ENCODE measurements around the gene PEAR1.

PEAR1 gene

DNA sequence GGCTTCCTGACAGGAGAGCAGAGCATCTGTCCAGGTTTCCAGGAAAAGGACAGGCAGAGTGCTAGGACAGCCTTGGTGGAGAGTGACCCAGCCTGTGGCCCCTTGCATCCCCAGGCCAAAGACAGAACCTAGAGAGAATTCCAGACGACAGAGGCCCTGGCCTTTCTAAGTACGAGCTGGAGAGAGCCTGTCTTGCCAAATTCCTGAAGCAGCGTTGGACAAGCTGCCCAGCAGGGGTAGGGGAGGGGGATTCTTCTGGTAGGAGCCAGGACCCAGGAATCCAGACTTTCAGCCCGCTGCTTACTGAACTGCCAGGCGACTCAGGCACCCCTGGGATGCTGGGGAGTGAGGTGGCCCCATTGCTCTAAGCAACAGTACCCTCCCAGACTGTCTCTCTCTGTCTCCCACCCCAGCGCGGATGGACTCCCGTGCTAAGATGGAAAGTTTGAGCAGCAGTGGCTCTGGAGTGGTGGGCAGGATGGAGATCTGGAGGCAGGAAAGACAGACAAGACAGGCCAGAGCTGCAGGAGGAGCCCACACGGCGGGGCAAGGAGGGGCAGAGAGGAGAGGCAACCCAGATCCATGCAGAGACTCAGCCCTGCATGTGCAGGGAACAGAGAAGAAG, 8.8 kb upstream of the PEAR1 start:
- DNase-seq (ENCODE audit: low spot score): no peak

DNA sequence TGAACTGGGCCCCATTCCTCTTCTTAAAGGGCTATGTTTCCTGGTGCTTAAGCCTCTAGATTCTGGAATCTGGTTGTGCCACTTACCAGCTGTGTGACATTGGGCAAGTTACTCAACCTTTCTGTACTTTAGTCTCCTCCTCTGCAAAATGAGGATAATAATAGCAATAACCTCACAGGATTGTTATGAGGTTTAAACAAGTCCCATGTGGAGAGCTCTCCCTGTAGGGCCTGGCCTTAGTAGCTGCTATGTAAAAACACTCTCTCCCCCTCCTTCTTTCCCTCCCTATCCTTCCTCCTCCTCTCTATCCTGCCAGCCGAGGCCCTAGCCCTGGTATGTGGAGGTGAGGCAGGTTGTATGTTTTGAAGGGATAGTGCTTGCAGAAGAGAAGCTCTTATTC, 8.2 kb upstream of the PEAR1 start:
- DNase-seq (ENCODE audit: low spot score): no peak

DNA sequence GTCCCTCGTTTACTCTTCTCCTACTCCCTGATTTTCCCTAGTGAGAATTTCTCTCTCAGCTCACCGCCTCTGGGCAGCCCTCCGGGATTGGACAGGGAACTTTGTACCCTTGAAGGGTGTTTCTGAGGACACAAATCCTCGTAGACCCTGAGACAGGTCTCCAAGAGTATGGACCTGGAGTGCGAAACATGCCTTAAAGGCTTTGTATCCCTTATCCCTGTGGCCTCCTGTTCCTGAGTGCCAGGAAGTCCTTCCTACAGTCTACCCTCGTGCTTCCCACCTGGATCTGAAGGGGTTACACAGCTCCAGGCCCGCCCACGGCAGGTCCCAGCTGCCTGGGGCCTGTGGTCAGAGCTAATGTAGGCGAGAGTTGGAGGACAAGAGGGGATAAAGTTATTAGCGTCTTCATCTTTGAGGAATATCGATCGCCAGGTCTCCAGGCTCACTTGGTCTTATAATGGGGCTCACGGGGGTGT, 7.6 kb upstream of the PEAR1 start:
- DNase-seq (ENCODE audit: low spot score): no peak

DNA sequence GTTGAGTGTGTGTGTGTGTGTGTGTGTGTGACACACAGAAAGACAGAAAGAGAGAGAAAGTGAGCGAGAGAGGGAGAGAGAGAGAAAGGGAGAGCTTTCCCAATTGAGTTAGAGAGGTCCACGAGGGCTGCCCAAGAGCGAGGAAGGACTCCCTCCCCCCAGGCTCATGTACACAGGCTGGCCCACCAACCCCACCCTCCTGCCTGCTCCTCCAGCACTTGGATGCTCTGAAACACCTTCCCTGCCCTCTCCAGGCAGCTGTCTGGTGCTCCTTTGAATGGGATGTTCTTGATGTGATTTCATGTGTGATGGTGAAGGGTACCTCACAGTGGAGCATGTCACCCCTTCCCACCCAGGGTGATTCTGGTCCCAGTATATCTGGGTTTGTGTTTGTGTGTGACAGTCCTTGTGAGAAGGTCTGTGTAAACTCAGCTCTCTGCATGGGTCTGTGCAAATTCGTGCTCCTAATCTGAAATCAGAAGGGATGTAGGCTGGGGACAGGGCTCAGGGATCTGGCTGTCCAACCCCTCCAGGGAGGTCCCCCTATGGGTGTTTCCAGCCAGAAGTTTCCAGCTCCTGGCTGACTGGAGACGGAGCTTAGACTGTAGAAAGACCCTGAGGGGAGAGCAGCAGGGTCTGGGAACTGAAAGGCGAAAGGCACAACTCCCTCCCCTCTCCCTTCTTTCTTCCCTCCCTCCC, 6.8 kb upstream of the PEAR1 start:
- DNase-seq (ENCODE audit: low spot score): no peak

DNA sequence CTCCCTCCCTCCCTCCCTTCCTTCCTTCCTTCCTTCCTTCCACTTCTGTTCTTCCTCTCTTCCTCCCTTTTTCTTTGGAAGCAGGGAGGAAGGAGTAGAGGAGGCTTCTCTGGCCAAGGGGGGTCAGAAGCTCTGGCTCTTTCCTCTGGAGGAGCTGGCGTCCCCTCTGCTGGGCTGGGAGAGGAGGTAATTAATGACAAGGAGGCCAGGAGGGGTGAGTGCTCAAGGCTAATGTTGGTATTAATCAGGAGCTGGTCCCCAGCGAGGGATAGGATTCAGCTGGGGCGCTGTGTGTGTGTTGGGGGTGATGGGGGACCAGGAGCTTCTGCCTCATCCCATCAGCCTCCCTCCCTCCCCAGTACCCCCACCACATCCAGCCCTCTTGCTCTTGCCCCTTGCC, 6.2 kb upstream of the PEAR1 start:
- DNase-seq (ENCODE audit: low spot score): no peak

DNA sequence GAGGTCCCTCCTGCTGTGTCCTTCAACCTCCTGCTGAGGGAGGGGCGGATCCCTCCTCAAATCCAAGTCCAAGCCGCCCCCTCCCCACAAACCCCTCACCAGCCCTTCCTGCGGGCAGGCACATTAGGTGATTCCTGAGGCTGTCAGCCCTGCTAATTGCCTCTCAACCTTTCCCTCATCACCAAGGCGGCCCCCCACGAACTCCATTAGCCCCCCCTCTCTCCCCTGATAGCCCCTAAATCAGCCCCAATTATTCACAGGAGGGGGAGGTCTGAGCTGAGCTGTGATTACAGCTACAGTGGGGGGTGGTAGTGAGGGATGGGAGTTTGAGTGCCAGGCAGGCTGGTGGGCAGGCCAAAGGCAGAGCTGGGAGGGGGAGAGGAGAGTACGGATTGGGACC, 5.8 kb upstream of the PEAR1 start:
- no peak for DNase-seq (ENCODE audit: low spot score)

DNA sequence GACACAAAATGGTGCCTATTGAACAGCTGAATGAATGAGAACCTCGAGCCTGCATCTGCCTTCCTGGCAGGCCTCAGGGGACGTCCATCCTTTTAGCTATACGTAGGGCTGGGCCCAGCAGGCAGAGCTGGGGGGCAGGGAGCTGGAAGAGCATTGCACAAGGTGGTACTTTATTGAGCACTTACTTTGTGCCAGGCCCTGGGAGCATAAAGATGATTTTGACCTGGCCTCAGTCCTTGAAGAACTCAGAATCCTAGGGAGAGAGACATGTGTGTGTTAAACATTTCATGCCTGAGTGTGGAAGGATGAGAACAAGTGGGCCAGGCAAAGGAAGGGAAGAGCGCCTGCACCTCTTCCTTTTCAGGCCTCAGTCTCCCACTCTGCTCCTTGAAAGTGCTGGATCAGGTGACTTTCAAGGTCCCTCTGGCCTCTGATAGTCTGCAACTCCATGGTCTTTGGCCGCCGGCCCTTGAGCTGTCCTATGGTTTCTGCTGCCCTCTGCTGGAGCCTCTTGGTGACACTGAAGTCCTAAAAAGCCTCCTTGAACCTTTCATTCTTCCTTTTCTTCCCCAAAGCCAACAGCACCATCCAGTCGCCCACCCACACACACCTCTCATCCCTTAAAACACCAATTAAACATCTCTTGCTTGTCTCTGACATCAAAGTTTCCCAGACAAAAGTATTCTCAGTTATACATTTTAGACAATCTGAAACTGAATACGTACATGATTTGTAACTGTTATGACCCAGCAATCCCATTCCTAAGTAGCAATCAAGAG, 3.5 kb upstream of the PEAR1 start:
- peak; percentile 89 for DNase-seq (ENCODE audit: low spot score)

DNA sequence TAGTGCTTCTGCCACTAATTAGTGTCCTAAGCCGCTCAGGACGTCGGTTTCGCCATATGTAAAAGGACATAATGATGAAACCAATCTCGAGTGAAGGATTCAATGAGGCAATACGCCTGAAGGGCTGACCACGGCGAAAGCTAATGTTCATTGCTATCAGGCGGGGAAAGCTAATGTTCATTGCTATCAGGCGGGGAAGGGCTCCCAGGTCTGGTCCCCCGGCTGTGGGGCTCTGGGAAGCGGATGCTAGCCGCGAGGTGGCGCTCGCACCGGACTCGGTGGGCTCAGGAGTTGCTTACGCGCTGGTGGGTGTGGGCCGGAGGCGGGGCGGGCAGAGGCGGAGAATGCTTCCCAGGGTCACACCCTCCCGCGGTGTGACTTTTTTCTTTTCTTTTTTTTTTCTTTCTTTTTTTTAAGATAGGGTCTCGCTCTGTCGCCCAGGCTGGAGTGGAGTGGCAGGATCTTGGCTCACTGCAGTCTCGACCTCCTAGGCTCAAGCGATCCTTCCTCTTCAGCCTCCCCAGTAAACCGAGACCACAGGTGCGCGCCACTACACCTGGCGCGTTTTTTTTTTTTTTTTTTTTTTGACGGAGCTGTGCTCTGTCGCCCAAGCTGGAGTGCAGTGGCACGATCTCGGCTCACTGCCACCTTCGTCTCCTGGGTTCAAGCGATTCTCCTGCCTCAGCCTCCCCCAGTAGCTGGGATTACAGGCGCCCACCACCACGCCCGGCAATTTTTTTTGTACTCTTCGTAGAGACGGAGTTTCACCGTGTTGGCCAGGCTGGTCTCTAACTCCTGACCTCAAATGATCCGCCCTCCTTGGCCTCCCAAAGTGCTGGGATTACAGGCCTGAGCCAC, 1.1 kb upstream of the PEAR1 start:
- DNase-seq (ENCODE audit: low spot score): peak; percentile 56

DNA sequence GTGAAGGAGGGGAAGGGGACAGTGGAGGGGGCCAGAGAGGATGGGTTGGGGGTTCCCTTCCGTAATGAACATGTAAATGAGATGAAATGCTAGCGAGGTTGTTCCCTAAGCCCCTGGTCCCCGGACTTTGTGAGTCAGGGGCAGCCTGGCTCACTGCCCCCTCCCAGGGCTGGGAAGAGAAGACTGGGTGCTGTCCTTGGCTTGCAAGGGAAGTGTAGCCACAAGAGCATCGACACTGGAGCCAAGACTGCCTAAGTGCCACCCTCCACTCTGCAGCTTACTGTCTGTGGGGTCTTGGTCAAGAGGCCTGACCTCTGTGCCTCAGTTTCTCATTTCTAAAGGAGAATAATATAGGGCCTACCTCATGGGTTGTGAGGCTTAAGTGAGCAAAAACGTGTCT, 483 bp downstream of the PEAR1 start:
- no peak for DNase-seq (ENCODE audit: low spot score)

DNA sequence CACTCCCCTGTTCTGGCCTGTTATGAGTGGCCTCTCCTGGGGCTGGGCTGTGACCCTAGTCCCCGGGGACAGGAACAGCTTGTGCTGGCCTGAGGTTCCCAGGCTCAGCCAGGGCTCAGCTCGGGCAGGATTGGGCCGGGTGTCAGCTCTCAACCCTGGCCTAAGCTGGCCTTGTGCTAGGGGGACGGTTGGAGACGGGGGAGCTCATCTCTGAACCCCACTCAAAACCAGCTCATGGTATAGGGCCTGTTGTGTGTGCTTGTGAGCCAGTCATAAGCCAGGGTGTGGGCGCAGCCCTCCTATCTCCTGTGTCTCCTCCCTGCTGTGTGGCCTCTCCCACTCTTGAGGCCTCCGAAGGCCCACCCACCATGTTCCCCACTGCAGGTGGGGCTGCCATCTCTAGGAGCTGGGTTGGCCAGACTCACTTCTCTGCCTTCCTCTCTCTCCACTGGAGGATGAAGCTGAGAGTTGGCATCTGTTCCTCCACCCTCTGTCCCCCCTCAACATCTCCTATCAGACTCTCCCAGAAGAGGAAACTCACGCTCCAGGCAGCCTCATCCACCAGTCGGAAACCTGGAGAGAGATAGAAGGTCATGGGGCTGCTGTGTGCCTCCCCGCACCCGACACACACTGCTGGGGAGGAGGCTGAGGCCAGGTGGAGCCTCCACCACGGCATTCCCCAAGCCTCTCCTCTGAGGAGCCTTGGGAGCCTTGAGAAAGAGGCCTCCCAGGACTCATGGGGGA, 1.4 kb downstream of the PEAR1 start:
- no peak for DNase-seq (ENCODE audit: low spot score)

DNA sequence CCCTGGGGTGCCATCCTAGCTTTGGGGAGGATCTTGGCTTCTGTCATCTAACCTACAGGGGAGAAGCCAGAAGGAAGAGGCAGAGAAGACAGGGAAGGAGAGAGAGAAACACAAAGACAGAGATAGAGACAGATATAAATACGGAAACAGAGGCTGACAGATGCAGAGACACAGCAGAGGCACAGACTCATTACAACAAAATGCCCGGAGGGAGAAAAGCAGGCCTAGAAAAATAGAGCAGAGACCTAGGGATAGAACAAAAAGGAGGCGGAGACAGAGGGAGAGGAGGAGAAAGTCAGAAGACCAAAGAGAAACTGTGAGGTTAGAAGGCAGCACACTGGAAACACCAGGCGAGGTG, 1.9 kb downstream of the PEAR1 start:
- no peak for DNase-seq (ENCODE audit: low spot score)

DNA sequence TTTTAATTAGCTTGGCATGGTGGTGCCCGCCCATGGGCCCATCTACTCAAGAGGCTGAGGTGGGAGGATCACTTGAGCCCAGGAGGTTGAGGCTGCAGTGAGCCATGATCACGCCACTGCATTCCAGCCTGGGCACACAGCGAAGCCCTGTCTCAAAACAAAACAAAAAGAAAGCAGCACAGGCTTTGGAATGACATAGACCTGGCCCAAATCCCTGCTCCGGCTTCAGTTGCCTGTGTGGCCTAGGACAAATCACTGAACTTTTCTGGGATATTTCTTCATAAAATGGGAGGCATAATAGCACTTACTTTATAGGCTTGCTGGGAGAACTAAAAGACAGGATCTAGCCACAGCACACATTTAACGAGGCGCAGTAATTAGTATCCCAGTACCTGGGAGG, 2.4 kb downstream of the PEAR1 start:
- no peak for DNase-seq (ENCODE audit: low spot score)

DNA sequence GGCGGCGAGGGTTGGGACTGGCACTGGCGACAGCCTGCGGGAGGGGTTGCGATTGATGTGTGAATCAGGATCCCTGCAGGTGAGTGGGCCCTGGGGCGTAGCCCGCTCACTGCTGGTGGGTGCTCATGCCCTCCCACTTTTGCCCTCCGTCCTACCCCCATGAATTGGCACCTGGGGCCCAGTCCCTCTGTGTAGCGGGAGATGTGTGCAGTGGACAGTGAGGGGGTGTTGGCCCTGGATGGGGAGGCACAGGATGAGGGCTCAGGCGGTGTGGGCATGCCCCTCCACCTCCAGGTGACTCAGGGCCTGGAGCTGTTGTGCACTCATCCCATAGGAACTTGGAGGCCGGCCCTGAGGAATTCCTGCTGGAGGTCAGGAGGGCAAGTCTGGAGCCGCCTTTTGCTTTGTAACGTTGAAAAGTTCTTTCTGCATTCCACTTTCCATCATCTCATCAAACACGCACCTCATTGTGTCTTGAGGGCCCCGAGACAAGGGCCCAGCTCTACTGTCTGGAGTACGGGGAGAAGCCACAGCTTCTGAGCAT, 3.0 kb downstream of the PEAR1 start:
- DNase-seq (ENCODE audit: low spot score): no peak

DNA sequence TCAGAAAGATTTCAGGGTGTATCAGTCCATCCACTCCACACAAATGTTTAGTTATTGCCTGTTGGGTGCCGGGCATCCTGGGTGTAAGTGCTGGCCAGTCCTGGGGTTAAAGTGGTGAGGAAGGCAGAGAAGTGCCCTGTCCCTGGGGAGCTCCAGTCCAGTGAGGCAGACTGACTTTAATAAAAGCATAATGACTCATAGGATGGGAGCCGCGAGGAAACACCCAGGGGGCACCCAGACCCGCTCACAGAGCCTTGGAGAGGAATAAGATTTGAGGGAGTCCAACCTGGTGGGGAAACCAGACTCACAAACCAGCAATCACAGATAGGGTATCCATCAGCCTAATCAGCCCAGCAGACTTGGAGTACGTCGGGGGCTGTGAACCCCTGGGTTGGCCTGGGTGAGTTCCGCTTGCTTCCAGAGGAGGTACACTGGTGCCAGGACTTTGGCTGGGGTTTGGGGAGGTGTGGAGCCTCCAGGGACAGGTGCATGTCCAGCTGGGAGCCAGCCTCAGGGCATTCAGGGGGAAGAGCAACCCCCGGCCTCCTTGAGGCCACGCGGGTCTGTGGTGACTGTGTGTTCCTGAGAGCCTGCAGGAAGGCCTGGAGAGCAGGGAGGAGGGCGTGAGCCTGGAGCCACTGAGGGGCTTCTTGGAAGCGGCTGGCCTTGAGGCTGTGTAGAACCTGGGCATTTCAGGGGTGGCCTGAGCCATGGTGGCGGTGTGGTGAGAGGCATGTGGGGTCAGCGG, 3.7 kb downstream of the PEAR1 start:
- no peak for DNase-seq (ENCODE audit: low spot score)

DNA sequence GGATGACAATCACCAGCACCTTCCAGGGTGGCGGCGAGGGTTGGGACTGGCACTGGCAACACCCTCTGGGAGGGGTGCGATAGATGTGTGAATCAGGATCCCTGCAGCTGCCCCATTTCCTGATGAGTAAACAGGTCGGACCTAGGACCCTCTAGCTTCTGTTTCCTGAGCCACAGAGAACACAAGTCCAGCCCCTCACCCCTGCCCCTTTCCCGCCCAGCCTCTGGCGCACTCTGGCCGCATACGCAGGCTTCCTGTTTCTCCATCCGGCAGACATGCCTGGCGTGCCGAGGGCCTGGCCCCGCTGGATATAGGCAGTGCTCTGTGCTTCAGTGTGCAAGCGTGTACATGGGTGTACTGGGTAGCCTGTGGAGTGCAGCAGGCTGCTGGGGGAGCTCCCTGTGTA, 4.6 kb downstream of the PEAR1 start:
- no peak for DNase-seq (ENCODE audit: low spot score)

DNA sequence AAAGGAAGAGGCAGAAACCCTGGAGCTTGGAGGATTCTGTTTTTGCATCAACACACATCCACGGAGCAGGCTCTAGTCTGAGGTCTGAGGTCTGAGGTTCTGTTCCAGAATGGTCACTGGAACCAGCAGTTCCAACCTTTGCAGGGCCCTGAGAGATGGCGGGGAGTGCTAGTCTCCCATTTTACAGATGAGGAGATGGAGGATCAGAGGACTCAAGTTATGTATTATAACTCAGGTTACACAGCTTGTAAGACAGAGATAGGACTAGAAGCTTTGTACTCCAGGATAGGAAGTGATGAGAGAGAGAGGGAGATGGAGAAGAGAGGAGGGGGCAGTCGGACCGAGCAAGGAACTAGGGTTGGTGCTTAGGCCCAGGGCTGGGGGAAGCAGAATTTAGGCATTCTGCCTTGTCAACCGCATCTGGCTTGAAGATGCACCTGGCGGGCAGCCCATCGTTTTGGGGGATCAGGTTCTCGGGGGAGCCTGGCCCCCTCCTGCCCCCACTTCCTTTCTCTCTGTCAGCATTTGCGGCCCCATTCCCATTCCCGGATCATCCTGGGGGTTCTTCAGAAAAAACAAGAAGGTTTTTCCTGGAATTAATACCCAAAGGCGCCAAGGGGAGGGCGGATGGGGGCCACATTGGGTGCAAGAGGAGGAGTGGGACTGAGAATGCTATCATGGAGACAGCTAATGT, 5.6 kb downstream of the PEAR1 start:
- no peak for DNase-seq (ENCODE audit: low spot score)

DNA sequence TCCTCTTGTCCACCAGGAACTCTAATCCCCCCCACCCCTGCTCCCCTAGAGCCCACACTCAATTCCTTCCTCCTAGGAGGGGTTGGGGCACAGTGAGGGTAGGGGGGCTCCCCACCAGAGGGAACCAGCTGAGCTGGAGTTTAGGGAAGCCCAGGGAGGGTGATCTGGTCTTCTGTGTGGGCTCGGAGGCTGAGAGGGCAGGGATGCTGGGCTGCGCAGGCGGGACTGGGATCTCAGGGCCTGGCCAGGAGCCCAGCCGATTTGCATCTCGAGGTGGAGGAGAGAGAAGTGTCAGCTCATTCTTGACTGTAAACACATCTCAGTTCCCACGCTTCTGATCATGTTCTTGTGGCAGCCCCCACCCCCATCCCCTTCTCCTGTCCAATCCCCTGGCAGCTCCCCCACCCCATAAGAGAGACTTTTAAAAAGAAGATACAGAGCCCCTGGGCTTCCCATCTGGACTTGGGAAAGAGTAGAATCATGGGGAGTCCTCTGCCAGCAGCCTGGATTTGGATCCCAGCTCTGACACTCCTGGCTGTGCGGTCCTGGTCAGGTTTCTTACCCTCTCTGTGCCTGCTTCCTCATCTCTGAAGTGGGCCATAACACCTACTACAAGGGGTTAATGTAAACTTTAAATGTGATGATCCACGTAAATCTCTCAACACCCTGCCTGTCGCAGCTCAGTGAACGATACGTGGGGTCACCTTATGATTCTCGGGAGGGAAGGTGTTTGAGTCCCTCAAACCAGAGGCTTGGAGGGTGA, 6.6 kb downstream of the PEAR1 start:
- no peak for DNase-seq (ENCODE audit: low spot score)

DNA sequence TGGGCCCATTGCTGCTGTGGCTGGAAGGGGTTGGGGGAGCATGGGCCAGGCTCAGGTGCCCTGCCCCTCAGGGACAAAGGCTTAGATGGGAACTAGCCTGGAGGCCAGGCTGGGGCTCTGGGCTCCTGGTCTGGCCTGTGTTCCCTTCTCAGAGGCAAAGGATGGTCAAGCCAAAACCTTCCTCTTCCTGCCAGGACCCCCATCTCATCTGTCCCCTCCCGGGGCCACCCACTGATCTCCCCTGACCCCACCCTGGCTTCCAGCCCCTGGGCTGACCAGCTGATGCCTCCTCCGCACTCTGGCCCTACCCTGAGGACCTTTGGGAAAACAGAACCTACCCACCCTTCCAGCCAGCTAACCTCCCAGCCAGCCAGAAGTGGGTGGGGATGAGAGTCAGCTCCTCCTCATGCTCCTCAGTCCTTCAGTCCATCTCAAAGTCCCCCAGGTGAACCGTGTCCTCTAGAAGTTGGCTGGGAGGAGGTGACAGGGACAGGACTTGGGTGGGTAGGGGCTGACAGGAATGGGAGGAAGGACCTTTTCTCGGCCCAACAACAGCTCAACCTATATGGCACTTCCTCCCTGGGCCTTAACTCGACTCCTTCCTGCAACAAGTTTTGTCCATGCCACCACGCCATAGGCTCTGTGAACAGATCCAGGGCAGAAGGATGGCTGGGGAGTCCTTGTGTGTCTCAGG, 7.5 kb downstream of the PEAR1 start:
- no peak for DNase-seq (ENCODE audit: low spot score)

DNA sequence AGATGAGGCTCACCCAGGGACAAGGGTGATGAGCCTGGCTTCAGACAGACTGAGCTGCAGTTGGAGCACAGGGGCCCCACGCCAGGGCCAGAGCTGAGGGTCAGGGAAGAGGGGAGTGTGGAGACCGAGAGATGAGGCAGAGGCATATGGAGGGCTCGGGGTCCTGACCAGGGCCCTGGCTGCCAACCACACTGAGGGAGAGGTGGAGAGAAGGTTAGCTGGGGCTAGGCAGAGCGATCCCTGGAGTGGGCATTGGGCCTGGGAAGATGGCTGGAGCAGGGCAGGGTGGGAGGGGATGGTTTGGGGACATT, 8.0 kb downstream of the PEAR1 start:
- no peak for DNase-seq (ENCODE audit: low spot score)

Measured in pons (tissue), 1 donor.